Measurements from ENCODE around the gene HSPA4. TPM values are rescaled to one million over a fixed set of nuclear protein-coding genes. Genes with fewer than 3 reads are reported as not detected.
A peak's percentile ranks its signal among the peaks of the same experiment; 100 is the strongest.

The HSPA4 gene
- total and polyA plus RNA-seq, 2 of the 13 experiments (the other 11 are each of a cell fraction or from before 2014, with no cell fraction given), result 36.6 to 231 TPM

DNA sequence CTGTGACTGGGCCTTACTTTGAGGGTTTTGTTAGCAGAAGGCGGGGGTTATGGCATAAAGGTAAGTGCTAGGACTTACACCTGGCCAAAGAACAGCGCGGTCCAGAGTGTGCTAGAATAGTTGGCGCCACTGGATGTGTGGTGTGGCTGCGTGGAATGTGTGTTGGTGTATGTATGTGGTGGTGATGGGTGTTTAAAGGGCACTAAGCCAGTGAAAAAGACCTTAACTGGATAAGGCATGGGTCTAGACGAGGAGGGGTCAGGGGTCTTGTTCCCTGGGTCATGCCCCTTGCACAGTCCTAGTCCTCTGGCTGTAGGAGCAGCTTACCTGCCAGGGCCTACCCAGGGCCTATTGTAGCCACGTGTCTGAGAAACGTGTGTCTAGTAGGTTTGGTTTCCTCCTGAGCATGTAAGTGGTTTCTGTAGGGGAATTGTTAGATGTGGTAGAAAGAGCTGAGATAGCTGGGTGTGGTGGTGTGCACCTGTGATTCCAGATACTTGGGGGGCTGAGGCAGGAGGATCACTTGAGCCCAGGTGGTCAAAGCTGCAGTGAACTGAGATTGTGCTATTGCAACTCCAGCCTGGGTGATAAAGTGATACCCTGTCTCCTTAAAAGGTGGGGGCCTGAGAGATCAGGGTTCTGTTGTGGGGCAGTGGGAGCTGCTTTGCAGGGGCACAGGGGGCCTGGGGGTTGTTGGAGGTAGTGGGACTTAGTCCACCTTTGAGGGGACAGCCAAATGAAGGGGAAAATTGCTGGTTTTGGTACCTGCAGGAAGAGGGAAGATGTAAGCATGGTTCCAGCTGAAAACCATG is 55.2 kb downstream of the HSPA4 start (continued):
- TF ChIP-seq, protein P1, sequence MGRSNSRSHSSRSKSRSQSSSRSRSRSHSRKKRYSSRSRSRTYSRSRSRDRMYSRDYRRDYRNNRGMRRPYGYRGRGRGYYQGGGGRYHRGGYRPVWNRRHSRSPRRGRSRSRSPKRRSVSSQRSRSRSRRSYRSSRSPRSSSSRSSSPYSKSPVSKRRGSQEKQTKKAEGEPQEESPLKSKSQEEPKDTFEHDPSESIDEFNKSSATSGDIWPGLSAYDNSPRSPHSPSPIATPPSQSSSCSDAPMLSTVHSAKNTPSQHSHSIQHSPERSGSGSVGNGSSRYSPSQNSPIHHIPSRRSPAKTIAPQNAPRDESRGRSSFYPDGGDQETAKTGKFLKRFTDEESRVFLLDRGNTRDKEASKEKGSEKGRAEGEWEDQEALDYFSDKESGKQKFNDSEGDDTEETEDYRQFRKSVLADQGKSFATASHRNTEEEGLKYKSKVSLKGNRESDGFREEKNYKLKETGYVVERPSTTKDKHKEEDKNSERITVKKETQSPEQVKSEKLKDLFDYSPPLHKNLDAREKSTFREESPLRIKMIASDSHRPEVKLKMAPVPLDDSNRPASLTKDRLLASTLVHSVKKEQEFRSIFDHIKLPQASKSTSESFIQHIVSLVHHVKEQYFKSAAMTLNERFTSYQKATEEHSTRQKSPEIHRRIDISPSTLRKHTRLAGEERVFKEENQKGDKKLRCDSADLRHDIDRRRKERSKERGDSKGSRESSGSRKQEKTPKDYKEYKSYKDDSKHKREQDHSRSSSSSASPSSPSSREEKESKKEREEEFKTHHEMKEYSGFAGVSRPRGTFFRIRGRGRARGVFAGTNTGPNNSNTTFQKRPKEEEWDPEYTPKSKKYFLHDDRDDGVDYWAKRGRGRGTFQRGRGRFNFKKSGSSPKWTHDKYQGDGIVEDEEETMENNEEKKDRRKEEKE (IDR thresholded peaks at IDR 0.05), result no peak
- TF ChIP-seq, protein P2, sequence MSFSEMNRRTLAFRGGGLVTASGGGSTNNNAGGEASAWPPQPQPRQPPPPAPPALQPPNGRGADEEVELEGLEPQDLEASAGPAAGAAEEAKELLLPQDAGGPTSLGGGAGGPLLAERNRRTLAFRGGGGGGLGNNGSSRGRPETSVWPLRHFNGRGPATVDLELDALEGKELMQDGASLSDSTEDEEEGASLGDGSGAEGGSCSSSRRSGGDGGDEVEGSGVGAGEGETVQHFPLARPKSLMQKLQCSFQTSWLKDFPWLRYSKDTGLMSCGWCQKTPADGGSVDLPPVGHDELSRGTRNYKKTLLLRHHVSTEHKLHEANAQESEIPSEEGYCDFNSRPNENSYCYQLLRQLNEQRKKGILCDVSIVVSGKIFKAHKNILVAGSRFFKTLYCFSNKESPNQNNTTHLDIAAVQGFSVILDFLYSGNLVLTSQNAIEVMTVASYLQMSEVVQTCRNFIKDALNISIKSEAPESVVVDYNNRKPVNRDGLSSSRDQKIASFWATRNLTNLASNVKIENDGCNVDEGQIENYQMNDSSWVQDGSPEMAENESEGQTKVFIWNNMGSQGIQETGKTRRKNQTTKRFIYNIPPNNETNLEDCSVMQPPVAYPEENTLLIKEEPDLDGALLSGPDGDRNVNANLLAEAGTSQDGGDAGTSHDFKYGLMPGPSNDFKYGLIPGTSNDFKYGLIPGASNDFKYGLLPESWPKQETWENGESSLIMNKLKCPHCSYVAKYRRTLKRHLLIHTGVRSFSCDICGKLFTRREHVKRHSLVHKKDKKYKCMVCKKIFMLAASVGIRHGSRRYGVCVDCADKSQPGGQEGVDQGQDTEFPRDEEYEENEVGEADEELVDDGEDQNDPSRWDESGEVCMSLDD (CRISPR knock-in tag; IDR thresholded peaks at IDR 0.05; ENCODE audit: borderline replicate concordance), result no peak
- no peak for TF ChIP-seq SCMH1 (CRISPR knock-in tag; IDR thresholded peaks at IDR 0.05; ENCODE audit: borderline replicate concordance)

DNA sequence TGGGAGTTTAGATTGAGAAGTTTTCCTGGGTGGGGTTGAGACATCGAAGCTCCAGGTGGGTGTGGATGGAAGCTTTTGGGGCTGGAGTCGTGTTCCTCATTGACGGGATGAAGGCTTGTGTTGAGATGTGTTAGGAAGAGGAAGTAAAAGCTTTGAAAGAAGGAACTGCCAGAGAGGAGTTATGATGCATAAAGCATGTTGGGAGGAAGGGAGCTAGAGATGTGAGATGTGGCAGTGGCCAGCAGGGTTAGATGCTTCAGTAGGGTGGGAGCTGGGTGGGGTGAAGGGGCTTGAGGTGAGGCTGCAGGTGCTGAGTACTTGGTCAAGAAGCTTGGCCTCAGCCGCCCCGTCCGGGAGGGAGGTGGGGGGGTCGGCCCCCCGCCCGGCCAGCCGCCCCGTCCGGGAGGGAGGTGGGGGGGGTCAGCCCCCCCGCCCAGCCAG is 56.7 kb downstream of the HSPA4 start:
- ATAC-seq, result peak; percentile 55
- TF ChIP-seq CHCHD3 (CRISPR knock-in tag; IDR thresholded peaks at IDR 0.05), result no peak
- no peak for TF ChIP-seq TBP (CRISPR knock-in tag; IDR thresholded peaks at IDR 0.05)
- peak; percentile 18 for TF ChIP-seq RBM22 (optimal IDR thresholded peaks at IDR 0.05; ENCODE audit: low read length)

More for the DNA sequence above, 56.7 kb downstream of the HSPA4 start:
- Histone ChIP-seq H3K9ac (ENCODE audit: insufficient read depth, low read depth, low read length) (no peak overlapping the region), H3K4me2 (ENCODE audit: low read depth, low read length) (no peak overlapping the region), H3K9me3 (ENCODE audit: low read length) (no peaks in the 10 kb centered on the region), H3K79me2 (ENCODE audit: insufficient read depth, low read length) (no peaks in the 10 kb centered on the region), H3K36me3 (replicated peaks in 1 of 2; ENCODE audit: control insufficient read depth in 1 of 2, insufficient read depth in 2 of 2, low read length in 2 of 2) (peaks cover 0 to 21% of the 10 kb centered on the region in 2 experiments; a peak in 2 of 5 replicates), H3K4me1 (ENCODE audit: insufficient read depth, low read length) (peaks cover 18% of the 10 kb centered on the region), H3K27me3 (ENCODE audit: control insufficient read depth in 1 of 2, insufficient read depth in 2 of 2, low read length in 2 of 2) (peaks cover 2 to 12% of the 10 kb centered on the region in 2 experiments; a peak in 1 of 5 replicates), H4K20me1 (ENCODE audit: insufficient read depth, low read length) (no peaks in the 10 kb centered on the region), H3K27ac (ENCODE audit: extremely low read length, insufficient read depth, low read length) (no peak overlapping the region), H2AFZ (ENCODE audit: low read length) (no peak overlapping the region), H3K4me3 (replicated peaks in 1 of 3; ENCODE audit: insufficient read depth in 1 of 3, low read depth in 2 of 3, low read length in 3 of 3) (no peak overlapping the region)
- POLR2A ChIA-PET, result no interaction called here
- in situ Hi-C loops (cut with HindIII; ENCODE audit: extremely low pct_ligation_motif_present, low pct_unique_long_range_greater_than_20kb) (no loop called here), intact Hi-C loops (cut with micrococcal nuclease; ENCODE audit: unreplicated experiment) (no loop called here)
- WGBS (ENCODE audit: low lambda C conversion rate), result 61% methylated on average over 4 of the region's 13 CpGs
- CTCF ChIA-PET (ENCODE audit: low intra/inter-chr PET ratio, low total read pairs), result no interaction called here
- BruUV-seq (replicated peaks), result no TSS peak
- DNase-seq (ENCODE audit: low spot score) (no peak), FAIRE-seq (no peak)
